HepG2 (cell line): ENCODE data around the gene PPM1F. TPM values are rescaled to one million over a fixed set of nuclear protein-coding genes. Genes with fewer than 3 reads are reported as not detected.

Experiments
- AKAP8 ChIP-seq: sonication (generic); formaldehyde crosslinking; IDR thresholded peaks from 2 replicates; pipeline ENCODE4 v1.5.1; 2020; ENCODE audit warnings: mild to moderate bottlenecking, missing genetic modification reagents
- ASH2L ChIP-seq: fragments of 300-600, 200-600 bp; sonication (generic); IDR thresholded peaks from 2 replicates; pipeline ENCODE4 v1.7.0; 2017; ENCODE audit warnings: low read depth, mild to moderate bottlenecking, moderate library complexity, mixed read lengths, low read length; ENCODE audit not compliant: insufficient read length
- E2F1 ChIP-seq: sonication (generic); formaldehyde crosslinking; IDR thresholded peaks from 2 replicates; pipeline ENCODE4 v1.5.0; 2020; ENCODE audit warnings: missing genetic modification reagents
- FUBP1 ChIP-seq: sonication (generic); formaldehyde crosslinking; IDR thresholded peaks from 2 replicates; pipeline ENCODE4 v1.5.1; 2020; ENCODE audit warnings: missing genetic modification reagents, mild to moderate bottlenecking, borderline replicate concordance
- ISL2 ChIP-seq: sonication (generic); formaldehyde crosslinking; IDR thresholded peaks from 2 replicates; pipeline ENCODE4 v1.5.0; 2020; ENCODE audit warnings: missing genetic modification reagents
- NBN ChIP-seq: fragments of 450-650 bp; conservative IDR thresholded peaks from 2 replicates; pipeline ENCODE4 v1.6.1; 2017
- NCOR1 ChIP-seq: fragments of 200-600 bp; sonication (generic); IDR thresholded peaks from 2 replicates; pipeline ENCODE4 v1.7.0; 2017; ENCODE audit warnings: antibody characterized with exemption, low read length, borderline replicate concordance
- POLR2G ChIP-seq: fragments of 200-400 bp; formaldehyde crosslinking; IDR thresholded peaks from 2 replicates; pipeline ENCODE4 v1.6.1; 2018; ENCODE audit warnings: mild to moderate bottlenecking, low read depth, low read length, moderate library complexity
- RFXAP ChIP-seq: sonication (generic); formaldehyde crosslinking; IDR thresholded peaks from 2 replicates; pipeline ENCODE4 v1.4.0; 2020; ENCODE audit warnings: missing genetic modification reagents, borderline replicate concordance
- SOX13 ChIP-seq, 3 experiments: fragments of 450-650 bp in 1 of 3; sonication (generic) in 1 of 3; formaldehyde crosslinking in 1 of 3; IDR thresholded peaks in 2 of 3; conservative IDR thresholded peaks in 1 of 3; 2 replicates each; pipeline versions ENCODE4 v1.5.0 to v1.6.1; 2016 to 2020; ENCODE audit warnings: antibody characterized with exemption in 1 of 3, mild to moderate bottlenecking in 1 of 3, missing compliant biosample characterization in 1 of 3, missing genetic modification reagents in 1 of 3, moderate library complexity in 1 of 3
- SRY ChIP-seq: sonication (generic); formaldehyde crosslinking; IDR thresholded peaks from 2 replicates; pipeline ENCODE4 v1.8.0; 2022; ENCODE audit warnings: mild to moderate bottlenecking, missing genetic modification reagents
- ZFX ChIP-seq: sonication (generic); formaldehyde crosslinking; IDR thresholded peaks from 2 replicates; pipeline ENCODE4 v1.4.0; 2020; ENCODE audit warnings: mild to moderate bottlenecking, low read depth, missing genetic modification reagents, moderate library complexity
- ZNF17 ChIP-seq: sonication (generic); formaldehyde crosslinking; IDR thresholded peaks from 2 replicates; pipeline ENCODE4 v1.5.0; 2020; ENCODE audit warnings: mild to moderate bottlenecking, missing genetic modification reagents
- ZNF446 ChIP-seq: sonication (generic); formaldehyde crosslinking; IDR thresholded peaks from 2 replicates; pipeline ENCODE4 v1.5.0; 2020; ENCODE audit warnings: mild to moderate bottlenecking, missing genetic modification reagents
- ZNF607 ChIP-seq: sonication (generic); formaldehyde crosslinking; IDR thresholded peaks from 2 replicates; pipeline ENCODE4 v1.5.1; 2020; ENCODE audit warnings: missing genetic modification reagents, mild to moderate bottlenecking, borderline replicate concordance
- ZNF737 ChIP-seq: sonication (generic); formaldehyde crosslinking; IDR thresholded peaks from 2 replicates; pipeline ENCODE4 v1.5.0; 2020; ENCODE audit warnings: missing genetic modification reagents, mild to moderate bottlenecking, borderline replicate concordance
- ZNF790 ChIP-seq: sonication (generic); formaldehyde crosslinking; IDR thresholded peaks from 2 replicates; pipeline ENCODE4 v1.8.0; 2022; ENCODE audit warnings: missing genetic modification reagents, mild to moderate bottlenecking, borderline replicate concordance
- ZNF792 ChIP-seq: IDR thresholded peaks from 2 replicates; pipeline ENCODE4 v1.6.1; 2016
- polyA plus RNA-seq, 8 experiments: library from polyadenylated mRNA; depleted of rRNA in 3 of 8; stranded (reverse) in 7 of 8; unstranded in 1 of 8; fragments of >200 nt; fragmentation: Illumina TruSeq in 4 of 8; extraction: Trizol in 4 of 8; gene quantifications; 2 replicates each; pipeline versions ENCODE4 v1.2.1 to v1.2.3, GENCODE V29; 2011 to 2016; ENCODE audit warnings: low read depth in 4 of 8, missing spikeins in 1 of 8, mixed read lengths in 1 of 8; ENCODE audit not compliant: insufficient read depth in 1 of 8
- total RNA-seq, 5 experiments: library from RNA; depleted of rRNA; stranded (reverse); fragments of >200 nt; fragmentation: Illumina TruSeq; extraction: Trizol; gene quantifications; 2 replicates each; pipeline ENCODE4 v1.2.3, GENCODE V29; 2016; ENCODE audit warnings: low read depth in 1 of 5
- TF ChIP-seq, protein P1 (sequence below): sonication (generic); formaldehyde crosslinking; IDR thresholded peaks from 2 replicates; pipeline ENCODE4 v1.4.0; 2020; ENCODE audit warnings: mild to moderate bottlenecking, missing genetic modification reagents
- TF ChIP-seq, protein P2 (sequence below): sonication (generic); formaldehyde crosslinking; IDR thresholded peaks from 2 replicates; pipeline ENCODE4 v1.5.0; 2020; ENCODE audit warnings: missing genetic modification reagents
- TF ChIP-seq, protein P3 (sequence below): sonication (generic); formaldehyde crosslinking; IDR thresholded peaks from 2 replicates; pipeline ENCODE4 v1.4.0; 2020; ENCODE audit warnings: missing genetic modification reagents, low read depth, mild to moderate bottlenecking, borderline replicate concordance
- TF ChIP-seq, protein P4 (sequence below): fragments of 450-650 bp; IDR thresholded peaks from 2 replicates; pipeline ENCODE4 v1.6.1; 2017

Gene PPM1F
- total and polyA plus RNA-seq, 2 of the 13 experiments (the other 11 are each of a cell fraction or from before 2014, with no cell fraction given), result 11.0 to 19.6 TPM

- TF ChIP-seq, protein P1, sequence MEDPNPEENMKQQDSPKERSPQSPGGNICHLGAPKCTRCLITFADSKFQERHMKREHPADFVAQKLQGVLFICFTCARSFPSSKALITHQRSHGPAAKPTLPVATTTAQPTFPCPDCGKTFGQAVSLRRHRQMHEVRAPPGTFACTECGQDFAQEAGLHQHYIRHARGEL (CRISPR knock-in tag), result no peak
- TF ChIP-seq ZNF17 (CRISPR knock-in tag) (no peak), ZNF737 (CRISPR knock-in tag) (no peak), ASH2L (peak; percentile 72), SRY (CRISPR knock-in tag) (no peak; the same call in 1 of the 2 replicates), ISL2 (CRISPR knock-in tag) (0 out of 2 replicates have a peak, but pooled peaks have one; percentile 49), ZFX (CRISPR knock-in tag) (peak; percentile 85; the same call in 1 of the 2 replicates), POLR2G (peak; percentile 62; the same call in 1 of the 2 replicates), ZNF446 (peak; percentile 43; the same call in 1 of the 2 replicates), ZNF607 (peak; percentile 93), ZNF792 (CRISPR knock-in tag) (peak; percentile 60; the same call in 1 of the 2 replicates), E2F1 (CRISPR knock-in tag) (no peak), NBN (no peak), FUBP1 (CRISPR knock-in tag) (no peak), SOX13 (IDR thresholded peaks at IDR 0.05) (no peak; the same call in 1 of the 2 replicates), SOX13 (CRISPR knock-in tag; conservative IDR thresholded peaks at IDR 0.05 in 1 of 2, IDR thresholded peaks at IDR 0.05 in 1 of 2) (peak in 1 of 2 experiments; percentile 66; a peak in 1 of 4 replicates), ZNF790 (CRISPR knock-in tag) (peak; percentile 86; the same call in 1 of the 2 replicates), AKAP8 (CRISPR knock-in tag) (peak; percentile 43; the same call in 1 of the 2 replicates), NCOR1 (no peak), RFXAP (CRISPR knock-in tag) (peak; percentile 82; the same call in 1 of the 2 replicates)
- TF ChIP-seq, protein P2, sequence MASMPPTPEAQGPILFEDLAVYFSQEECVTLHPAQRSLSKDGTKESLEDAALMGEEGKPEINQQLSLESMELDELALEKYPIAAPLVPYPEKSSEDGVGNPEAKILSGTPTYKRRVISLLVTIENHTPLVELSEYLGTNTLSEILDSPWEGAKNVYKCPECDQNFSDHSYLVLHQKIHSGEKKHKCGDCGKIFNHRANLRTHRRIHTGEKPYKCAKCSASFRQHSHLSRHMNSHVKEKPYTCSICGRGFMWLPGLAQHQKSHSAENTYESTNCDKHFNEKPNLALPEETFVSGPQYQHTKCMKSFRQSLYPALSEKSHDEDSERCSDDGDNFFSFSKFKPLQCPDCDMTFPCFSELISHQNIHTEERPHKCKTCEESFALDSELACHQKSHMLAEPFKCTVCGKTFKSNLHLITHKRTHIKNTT (CRISPR knock-in tag), result no peak
- TF ChIP-seq, protein P3, sequence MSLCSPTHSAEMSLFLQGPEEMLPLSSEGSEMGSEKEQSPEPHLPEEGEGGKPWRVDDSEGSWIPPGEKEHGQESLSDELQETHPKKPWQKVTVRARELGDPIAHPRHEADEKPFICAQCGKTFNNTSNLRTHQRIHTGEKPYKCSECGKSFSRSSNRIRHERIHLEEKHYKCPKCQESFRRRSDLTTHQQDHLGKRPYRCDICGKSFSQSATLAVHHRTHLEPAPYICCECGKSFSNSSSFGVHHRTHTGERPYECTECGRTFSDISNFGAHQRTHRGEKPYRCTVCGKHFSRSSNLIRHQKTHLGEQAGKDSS (CRISPR knock-in tag), result peak; percentile 62
- TF ChIP-seq, protein P4, sequence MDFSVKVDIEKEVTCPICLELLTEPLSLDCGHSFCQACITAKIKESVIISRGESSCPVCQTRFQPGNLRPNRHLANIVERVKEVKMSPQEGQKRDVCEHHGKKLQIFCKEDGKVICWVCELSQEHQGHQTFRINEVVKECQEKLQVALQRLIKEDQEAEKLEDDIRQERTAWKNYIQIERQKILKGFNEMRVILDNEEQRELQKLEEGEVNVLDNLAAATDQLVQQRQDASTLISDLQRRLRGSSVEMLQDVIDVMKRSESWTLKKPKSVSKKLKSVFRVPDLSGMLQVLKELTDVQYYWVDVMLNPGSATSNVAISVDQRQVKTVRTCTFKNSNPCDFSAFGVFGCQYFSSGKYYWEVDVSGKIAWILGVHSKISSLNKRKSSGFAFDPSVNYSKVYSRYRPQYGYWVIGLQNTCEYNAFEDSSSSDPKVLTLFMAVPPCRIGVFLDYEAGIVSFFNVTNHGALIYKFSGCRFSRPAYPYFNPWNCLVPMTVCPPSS, result no peak
These were observed 14.4 kb downstream of the PPM1F start (continued) for GRCh38 chr22:21938071-21938822.
